ENCODE measurements around the gene CACNG5. TPM values are rescaled to one million over a fixed set of nuclear protein-coding genes. Genes with fewer than 3 reads are reported as not detected.

CACNG5 gene, protein sequence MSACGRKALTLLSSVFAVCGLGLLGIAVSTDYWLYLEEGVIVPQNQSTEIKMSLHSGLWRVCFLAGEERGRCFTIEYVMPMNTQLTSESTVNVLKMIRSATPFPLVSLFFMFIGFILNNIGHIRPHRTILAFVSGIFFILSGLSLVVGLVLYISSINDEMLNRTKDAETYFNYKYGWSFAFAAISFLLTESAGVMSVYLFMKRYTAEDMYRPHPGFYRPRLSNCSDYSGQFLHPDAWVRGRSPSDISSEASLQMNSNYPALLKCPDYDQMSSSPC
- total RNA-seq (2014; rRNA removed; shearing (Covaris generic)): not detected in 2 replicates

DNA sequence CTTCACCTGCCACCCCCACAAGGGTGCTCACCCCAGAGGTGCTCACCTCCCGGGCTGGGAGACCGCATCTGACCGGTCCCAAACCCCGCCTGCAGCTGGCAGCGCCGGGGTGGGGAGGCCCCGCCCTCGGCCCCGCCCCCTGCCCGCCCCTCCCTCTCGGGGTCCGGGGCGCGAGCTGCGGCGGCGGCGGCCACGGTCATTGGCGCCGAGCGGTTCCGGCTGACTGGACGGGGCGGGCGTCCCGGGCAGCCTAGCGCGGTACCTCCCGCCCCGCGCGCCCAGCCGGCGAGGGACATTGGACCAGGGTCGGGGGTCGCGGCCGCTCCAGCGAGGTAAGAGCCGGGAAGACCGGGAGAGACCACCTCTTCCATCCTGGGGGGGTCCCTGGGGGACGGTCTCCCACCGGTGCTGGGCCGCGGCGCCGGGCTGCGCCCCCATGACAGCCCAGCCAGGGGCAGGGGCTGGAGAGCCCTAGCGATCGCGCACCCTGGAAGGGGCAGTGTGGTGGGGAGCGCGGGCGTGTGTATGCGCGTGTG is at the start of gene CACNG5:
Gene CACNG5, plus strand, starts transcription at position 199 of the 536 bp plus-strand sequence. CDS start 42,216 bp downstream, outside the sequence.
- DNase-seq (ENCODE audit: low spot score): no peak
- in situ Hi-C loops (cut with HindIII; ENCODE audit: low sequenced_read_pairs): no loop called here

DNA sequence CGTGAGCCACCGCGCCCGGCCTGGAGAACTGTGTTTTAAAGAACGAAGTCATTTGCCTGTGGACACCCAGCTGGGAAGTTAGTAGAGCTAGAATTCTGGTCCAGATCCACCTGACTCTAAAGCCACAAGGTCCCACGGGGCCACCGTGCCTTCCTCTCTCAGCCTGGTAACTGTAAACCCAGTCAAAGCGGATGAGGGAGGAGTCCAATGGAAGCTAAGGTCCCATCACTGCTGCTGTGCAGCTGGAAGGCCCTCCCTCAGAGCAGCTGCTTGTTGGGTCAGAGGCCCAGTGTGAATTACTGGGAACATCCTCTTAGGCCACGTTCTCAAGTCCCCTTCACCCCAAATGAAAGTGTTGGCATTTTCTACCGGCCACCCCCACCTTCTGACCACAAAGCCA is 48.8 kb upstream of the CACNG5 start:
- DNase-seq (ENCODE audit: low spot score): no peak
- in situ Hi-C loops (cut with HindIII; ENCODE audit: low sequenced_read_pairs): no loop called here

DNA sequence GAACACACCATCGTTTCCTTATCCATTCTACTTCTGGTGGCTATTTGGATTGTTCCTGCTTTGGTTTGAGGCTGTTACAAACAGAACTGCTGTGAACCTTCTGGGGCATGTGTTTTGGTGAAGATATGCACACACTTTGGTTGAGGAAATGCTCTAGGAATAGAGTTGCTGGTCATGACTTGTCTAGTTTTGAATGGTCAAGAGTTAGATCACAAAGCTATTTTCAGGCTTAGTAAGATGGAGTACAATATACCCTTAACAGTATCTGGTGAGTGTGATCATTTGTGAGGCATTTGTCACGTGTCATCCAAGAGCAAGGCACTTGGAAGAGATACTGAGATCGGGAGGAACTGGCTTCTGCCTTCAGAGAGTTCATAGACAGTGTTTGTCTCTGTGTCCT is 47.0 kb upstream of the CACNG5 start:
- in situ Hi-C loops (cut with HindIII; ENCODE audit: low sequenced_read_pairs): no loop called here
- no peak for DNase-seq (ENCODE audit: low spot score)

DNA sequence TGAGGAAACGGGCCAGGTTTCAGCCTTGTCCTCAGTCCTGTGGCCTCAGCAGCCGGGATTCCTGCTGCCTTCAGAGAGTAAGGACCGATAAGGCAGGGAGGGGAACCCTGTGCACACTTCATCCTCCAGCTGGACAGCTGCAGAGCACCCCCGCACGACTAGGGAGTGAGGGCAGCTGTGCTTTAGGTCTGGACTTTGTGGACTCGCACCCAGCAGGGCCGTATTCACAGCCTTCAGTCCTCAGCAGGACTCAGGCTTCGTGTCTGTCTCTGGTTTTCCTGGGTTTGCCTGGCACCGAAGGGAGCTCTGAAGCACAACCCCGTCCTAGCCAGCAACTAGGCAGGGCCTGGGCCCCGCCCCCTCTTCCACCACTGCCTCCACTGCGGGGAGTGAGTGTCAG is 45.8 kb upstream of the CACNG5 start:
- in situ Hi-C loops (cut with HindIII; ENCODE audit: low sequenced_read_pairs): no loop called here

DNA sequence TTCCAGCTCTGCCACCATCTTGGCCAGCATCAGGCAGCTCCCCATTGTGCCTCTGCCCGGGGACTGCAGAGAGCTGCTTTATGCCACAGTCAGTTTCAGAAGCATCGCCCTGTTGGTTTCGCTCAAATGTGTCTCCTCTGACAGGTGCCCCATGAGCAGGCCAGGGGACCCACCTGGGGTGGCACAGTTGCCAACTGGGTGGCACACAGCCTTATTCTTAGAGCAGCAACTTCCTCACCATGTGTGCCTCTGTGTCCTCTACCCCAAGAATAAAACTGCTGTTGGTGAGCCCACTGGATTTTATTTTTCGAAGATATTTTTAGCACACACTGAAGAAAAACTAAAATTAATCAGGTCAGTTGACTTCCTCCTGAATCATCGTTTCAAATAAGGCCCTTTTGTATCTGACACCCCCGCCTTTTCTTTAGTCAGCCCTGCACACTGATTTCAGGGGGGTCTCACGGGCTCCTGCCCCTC is 44.9 kb upstream of the CACNG5 start:
- no peak for DNase-seq (ENCODE audit: low spot score)
- in situ Hi-C loops (cut with HindIII; ENCODE audit: low sequenced_read_pairs): no loop called here

More for the DNA sequence above, 45.8 kb upstream of the CACNG5 start:
- no peak for DNase-seq (ENCODE audit: low spot score)

DNA sequence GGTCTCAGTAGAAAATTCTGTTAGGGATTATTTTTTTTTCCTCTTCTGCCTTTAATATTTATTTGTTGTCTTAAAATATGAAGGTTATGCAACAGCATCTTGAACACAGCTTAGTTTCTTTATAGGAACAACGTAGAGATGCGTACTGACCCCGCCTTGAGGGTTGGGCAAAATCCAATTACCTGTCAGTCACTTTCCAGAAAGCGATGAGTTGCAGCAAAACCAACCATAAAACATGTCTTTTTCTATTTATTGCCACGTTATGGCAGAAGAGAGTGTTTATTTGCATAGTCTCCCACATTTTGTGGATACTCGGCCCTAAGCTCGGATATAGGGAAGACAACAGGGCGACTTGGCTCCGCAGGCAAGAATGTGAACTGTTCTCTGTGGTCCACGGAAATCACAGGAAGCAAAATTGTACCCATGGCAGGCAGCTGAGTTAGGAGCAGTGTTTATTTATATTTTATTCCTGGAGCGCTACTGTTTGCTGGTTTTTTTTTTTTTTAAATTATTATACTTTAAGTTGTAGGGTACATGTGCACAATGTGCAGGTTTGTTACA is 44.3 kb upstream of the CACNG5 start:
- in situ Hi-C loops (cut with HindIII; ENCODE audit: low sequenced_read_pairs): no loop called here
- no peak for DNase-seq (ENCODE audit: low spot score)

DNA sequence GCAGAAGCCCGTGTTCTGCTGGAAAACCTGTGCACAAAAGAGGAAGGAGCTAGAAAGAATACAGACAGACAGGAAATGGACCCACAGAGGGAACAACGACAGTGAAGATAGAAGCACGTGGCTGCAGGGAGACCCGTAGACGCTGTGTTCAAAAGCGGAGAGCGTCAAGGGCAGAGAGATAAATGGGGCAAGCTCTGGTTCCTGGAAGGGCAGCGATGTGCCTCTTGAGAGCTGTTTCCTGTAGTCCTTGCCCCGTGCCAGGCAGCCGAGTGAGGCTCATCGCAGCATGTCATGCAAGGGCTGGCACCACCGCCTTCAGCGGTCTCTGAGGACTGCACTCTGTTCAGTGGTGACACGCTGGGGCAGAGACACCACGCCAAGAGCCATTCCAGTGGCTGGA is 43.6 kb upstream of the CACNG5 start:
- in situ Hi-C loops (cut with HindIII; ENCODE audit: low sequenced_read_pairs): no loop called here
- DNase-seq (ENCODE audit: low spot score): peak; percentile 26

DNA sequence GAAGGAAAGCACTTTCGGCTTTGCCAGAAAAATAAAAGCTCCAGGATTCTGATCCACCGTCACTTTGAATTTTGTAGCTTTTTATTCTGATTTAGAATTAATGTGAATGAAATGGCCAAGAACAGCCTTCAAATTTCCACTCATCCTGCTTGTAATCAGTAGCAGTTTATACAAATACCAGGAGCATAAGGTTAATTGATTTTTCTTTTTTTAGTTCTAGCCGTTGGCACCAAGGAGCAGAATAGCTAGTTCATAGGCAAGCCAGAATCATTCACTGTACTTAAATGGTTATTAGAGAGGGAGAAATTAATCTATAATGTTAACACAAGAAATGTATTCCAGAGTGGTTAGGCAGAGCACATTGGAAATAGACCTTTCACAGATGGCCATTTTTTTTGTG is 41.1 kb upstream of the CACNG5 start:
- no peak for DNase-seq (ENCODE audit: low spot score)
- in situ Hi-C loops (cut with HindIII; ENCODE audit: low sequenced_read_pairs): no loop called here

DNA sequence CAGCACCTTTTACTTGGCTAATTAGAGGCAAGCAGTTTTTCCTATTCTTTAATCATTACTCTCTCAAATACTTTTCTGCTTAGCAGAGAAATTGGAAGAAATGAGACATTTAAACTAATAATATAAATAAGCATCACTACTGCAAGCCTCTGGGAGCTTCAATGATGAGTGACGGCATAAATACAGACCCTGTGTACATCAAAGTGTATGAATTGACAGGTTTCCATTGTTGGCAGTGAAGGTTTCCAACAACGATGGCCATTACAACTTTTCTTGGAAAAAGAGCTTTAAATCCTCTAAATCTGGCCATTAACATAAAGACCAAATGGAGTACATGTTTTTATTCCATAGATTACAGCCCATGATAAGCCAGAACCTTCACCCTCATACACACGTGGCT is 39.4 kb upstream of the CACNG5 start:
- in situ Hi-C loops (cut with HindIII; ENCODE audit: low sequenced_read_pairs): no loop called here
- no peak for DNase-seq (ENCODE audit: low spot score)

DNA sequence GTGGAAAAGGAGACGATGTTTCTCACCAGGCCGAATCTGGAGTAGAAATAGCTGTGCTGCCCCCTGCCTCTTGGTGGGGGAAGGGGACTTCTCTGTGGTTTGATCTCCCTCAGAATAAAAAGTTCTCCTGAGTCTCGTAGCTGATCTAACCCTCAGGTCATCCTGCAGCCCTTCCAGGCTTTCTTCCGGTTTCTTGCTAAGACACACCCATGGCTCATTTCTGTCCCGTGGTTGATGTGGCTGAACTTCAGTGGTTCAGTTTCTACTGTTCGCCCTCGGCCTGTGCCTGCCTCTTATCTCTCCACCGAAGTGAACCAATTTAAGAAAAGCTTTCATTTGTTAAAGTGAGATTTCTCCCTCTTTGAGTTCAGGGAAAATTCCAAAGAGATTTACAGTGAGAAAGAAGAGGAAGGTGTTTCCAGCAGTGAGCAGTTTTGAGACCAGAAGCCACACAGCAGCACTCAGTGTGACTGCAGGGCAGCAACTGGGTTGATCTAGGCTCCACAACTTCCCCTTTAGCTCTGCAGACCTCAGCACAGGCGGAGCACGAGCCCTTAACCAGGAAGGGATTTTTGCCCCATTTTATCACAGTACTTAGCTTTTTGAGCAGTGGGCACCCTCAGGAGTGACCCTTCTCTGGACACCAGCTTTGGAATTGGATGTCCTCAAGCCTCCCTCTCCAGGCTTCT is 34.9 kb upstream of the CACNG5 start:
- DNase-seq (ENCODE audit: low spot score): no peak
- in situ Hi-C loops (cut with HindIII; ENCODE audit: low sequenced_read_pairs): no loop called here

DNA sequence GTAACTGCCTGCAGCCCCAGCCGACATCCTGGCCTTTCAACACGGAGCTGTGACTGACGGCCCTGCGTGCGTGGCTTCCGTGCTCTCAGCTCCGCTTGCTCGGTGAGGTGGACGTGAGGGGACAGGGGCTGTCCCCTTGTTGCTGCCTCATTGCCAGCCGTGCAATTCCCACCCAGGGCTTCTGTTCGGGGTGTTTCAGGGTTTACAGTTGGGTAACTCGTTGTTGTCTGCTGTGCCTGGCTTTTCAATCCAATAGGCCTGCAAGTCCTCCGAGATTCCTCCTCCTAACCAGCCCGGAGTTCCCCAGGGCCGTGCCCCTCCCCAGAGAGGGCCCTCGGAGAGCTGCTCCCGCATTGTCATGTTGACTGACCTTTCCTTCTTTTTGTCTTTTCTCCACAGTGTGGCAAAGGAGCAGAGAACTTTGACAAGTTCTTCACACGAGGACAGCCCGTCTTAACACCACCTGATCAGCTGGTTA is 31.4 kb upstream of the CACNG5 start:
- no peak for DNase-seq (ENCODE audit: low spot score)
- in situ Hi-C loops (cut with HindIII; ENCODE audit: low sequenced_read_pairs): no loop called here

DNA sequence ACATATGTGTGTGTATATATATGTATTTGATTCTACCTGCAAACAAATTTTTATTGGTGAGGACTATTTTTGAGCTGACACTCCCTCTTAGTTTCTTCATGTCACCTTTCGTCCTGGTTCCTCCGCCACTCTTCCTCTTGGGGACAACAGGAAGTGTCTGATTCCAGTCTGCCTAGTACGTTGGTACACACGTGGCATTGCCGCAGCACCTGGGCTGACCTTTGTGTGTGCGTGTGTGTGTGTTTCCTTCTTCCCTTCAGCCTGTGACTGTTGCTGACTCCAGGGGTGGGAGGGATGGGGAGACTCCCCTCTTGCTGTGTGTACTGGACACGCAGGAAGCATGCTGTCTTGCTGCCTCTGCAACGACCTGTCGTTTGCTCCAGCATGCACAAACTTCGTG is 29.4 kb upstream of the CACNG5 start:
- in situ Hi-C loops (cut with HindIII; ENCODE audit: low sequenced_read_pairs): no loop called here
- no peak for DNase-seq (ENCODE audit: low spot score)

DNA sequence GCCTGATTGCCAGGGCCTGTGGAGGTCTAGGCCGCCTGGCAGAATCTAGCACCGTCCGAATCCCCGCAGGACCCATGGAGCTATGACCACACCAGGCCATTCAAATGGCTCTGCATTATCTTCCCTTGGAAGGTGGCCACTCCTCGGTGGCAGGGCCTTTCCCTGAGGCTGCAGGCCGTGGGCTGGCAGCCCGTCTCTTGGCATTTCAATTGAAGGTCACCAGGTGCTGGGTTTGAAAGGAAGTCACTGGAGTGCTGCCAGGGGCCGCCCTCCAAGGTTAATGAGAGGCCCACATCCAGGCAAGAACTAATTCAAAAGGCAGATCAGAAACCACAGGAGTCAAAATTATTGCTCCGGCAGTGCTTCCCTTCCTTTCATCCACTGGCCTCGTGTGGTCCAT is 27.7 kb upstream of the CACNG5 start:
- DNase-seq (ENCODE audit: low spot score): no peak
- in situ Hi-C loops (cut with HindIII; ENCODE audit: low sequenced_read_pairs): no loop called here

DNA sequence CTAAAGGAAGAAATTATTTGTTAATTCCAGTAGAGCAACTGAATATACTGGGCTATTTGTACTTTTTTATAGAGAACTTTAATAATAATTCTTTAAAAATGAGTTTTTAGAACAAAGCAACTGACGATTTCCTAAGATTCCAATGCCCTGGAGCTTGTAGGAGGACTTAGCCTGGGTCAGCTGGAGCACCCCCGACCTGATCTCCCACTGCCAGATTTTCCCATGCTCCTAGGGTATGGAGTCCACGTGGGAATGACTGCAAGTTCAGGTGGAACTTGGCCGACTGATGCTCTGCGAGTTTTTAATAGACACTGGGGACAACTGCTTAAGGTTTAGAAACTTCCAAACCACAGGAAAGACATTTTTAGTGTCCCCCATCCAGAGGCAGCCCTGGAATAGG is 25.5 kb upstream of the CACNG5 start:
- no peak for DNase-seq (ENCODE audit: low spot score)
- in situ Hi-C loops (cut with HindIII; ENCODE audit: low sequenced_read_pairs): no loop called here

DNA sequence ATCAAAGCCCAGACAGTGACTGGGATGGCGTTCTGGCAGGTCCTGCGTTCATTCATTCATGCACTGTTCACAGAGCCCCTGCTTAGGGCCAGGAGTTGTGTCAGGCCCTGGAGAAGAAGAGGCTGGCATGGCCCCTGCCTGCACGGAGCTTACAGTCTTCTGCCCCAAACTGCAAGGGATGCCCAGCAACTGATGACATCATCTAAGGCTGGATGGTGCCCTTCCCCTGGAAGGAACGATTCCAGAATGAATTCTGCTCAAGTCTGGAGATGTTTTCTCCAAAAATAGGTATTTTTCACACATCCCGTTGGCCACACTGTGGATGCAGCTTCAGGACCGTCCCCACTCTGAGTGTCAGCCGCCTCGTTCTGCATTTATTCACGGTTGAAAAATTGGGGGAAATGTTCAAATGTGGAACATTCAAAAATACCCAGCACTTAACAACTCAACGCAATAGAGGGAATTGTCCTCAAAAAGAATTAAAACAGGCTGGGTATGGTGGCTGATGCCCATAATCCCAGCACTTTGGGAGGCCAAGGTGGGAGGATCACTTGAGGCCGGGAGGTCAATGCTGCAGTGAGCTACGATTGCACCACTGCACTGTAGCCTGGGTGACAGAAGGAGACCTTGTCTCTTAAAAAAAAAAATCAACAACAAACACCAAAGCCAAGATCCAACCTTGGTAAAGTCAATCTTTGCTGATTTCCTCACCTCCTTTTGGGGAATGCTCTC is 23.8 kb upstream of the CACNG5 start:
- in situ Hi-C loops (cut with HindIII; ENCODE audit: low sequenced_read_pairs): no loop called here
- DNase-seq (ENCODE audit: low spot score): no peak

DNA sequence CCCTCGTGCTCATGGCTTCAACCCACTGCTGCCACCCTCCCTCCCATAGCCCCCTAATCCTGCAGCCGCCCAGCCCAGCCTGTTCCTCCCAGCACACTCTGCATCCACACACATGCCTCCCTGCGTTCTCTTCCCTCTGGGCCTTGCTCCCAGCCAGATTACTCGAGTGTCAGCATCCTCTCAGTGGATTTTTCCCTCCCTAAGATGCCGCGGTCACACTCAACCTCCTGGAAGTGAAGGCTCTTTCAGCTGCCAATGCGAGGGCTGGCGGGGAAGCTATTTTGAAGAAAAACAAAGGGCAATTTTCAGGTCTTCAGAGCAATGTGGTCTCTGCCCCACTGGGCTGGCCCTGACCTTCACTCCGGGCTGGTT is 23.2 kb upstream of the CACNG5 start:
- DNase-seq (ENCODE audit: low spot score): no peak
- in situ Hi-C loops (cut with HindIII; ENCODE audit: low sequenced_read_pairs): no loop called here

DNA sequence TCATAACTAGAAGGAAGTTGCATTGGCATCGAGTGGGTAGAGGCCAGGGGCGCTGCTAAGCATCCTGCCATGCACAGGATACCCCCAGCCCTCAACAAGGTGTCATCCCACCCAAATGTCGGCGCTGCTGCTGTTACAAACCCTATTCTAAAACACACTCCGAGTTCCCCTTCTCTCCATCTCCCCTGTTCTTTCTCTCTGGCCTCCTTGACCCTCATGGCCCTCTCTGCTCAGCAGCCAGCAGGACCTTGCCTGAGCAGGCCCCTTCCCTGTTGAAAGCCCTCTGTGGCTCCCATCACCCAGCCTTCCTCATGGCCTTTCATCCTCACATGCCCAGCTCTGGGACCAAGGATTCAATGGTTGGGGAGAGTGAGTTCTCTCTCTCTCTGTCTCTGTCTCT is 22.3 kb upstream of the CACNG5 start:
- in situ Hi-C loops (cut with HindIII; ENCODE audit: low sequenced_read_pairs): no loop called here
- no peak for DNase-seq (ENCODE audit: low spot score)

DNA sequence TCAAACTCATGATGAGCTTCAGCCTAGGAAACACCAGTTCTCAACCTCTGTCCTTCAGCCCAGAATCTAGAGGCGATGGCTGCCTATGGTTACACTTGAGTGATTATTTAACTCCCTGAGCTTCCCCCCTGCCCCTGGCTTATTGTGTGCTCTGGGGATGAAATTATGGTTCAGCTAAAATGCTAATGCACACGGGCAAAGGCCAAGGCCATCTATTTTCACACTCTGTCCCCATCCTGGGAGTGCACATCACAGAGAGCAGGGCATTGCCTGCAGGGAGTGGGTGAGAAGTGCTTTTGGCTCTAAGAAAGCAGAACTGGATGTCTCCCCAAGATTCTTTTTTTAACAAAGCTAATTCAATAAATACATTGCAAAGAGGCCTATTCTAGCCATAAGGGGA is 21.6 kb upstream of the CACNG5 start:
- no peak for DNase-seq (ENCODE audit: low spot score)
- in situ Hi-C loops (cut with HindIII; ENCODE audit: low sequenced_read_pairs): no loop called here

DNA sequence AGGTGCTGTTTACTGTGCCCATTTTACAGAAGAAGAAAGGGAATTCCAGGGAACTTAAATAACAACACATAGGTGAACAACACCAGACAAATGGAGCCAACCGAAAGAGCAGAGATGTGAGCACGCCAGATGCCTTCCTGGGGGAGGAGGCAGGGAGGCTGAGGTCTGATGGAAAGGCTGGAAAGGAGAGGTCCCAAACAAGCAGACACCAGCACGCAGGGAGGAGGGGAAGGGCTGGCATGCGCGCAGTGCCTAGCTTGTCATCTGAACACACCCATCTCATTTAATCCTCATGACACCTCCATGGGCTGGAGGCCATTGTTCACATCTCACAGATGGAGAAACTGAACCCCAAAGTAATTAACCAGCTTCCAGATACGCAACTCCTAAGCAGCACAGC is 20.9 kb upstream of the CACNG5 start:
- in situ Hi-C loops (cut with HindIII; ENCODE audit: low sequenced_read_pairs): no loop called here
- DNase-seq (ENCODE audit: low spot score): no peak

DNA sequence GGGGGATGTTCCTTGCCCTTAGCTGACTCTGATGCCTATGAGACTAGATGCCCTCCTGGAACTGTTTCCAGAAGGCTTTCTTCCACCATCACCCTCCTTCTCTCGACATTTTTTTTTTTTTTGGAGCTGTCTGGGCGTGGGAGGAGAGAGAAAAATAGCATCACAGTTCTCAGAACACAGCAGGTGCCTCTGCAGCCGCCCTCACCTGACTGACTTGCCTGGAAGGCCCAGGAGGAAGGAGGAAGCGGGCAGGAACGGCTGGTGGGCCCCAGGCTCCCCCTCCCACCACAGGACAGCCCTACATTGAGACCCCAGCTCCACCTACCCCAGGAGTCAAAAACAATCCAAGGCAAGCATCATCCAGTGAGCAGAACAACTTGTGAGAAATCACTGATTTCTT is 20.3 kb upstream of the CACNG5 start:
- in situ Hi-C loops (cut with HindIII; ENCODE audit: low sequenced_read_pairs): no loop called here
- no peak for DNase-seq (ENCODE audit: low spot score)
